ENCODE measurements around the gene SPINT1. TPM values are rescaled to one million over a fixed set of nuclear protein-coding genes. Genes with fewer than 3 reads are reported as not detected.
A peak's percentile ranks its signal among the peaks of the same experiment; 100 is the strongest.
"Not testable (repeated sequence)": the region's sequence is repeated elsewhere in the genome, so short reads cannot be mapped to it uniquely, and the experiment has no call there.

Gene SPINT1
- total RNA-seq, 1 experiment from 2014 or later = 19.5 TPM

DNA sequence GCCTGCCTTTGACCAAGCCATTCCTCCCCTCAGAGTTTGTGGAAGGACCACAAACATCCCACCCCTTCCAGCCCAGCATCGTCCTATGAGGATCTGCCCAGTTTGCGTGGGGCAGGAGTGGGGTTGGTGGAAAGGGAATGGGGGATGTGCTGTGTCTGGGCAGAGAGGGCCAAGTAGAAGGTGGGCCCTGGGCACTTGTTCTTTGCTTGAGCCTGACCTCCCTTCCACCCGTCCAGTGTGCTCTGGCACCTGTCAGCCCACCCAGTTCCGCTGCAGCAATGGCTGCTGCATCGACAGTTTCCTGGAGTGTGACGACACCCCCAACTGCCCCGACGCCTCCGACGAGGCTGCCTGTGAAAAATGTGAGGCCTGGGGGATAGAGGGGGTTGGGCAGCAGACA, 10.3 kb downstream of the SPINT1 start:
- in situ Hi-C loops (cut with HindIII; ENCODE audit: low pct_unique_long_range_greater_than_20kb, low sequenced_read_pairs) = no loop called here
- DNase-seq (ENCODE audit: low read depth) = no peak

DNA sequence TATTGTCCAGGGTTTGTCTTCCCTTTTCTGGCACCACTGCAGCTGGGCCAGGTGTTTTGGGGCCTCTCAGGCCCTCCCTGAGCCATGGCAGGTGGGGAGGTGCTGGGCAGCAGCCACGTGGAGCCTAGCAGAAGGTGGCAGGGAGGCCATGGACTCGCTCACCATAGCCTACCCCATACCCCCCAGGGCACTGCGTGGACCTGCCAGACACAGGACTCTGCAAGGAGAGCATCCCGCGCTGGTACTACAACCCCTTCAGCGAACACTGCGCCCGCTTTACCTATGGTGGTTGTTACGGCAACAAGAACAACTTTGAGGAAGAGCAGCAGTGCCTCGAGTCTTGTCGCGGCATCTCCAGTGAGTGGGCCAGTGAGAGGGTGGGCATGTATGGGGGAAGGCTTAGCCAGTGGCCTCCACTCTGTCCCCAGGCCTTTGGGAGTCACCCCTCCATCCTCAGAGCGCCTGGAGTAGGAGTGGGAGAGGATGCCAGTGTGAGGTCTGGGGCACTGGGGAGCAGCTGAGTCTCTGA, 11.9 kb downstream of the SPINT1 start:
- DNase-seq (ENCODE audit: low read depth) = no peak
- in situ Hi-C loops (cut with HindIII; ENCODE audit: low pct_unique_long_range_greater_than_20kb, low sequenced_read_pairs) = no loop called here

DNA sequence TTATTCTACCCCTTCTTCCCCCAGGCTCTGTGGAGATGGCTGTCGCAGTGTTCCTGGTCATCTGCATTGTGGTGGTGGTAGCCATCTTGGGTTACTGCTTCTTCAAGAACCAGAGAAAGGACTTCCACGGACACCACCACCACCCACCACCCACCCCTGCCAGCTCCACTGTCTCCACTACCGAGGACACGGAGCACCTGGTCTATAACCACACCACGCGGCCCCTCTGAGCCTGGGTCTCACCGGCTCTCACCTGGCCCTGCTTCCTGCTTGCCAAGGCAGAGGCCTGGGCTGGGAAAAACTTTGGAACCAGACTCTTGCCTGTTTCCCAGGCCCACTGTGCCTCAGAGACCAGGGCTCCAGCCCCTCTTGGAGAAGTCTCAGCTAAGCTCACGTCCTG, 12.9 kb downstream of the SPINT1 start:
- no peak for DNase-seq (ENCODE audit: low read depth)
- in situ Hi-C loops (cut with HindIII; ENCODE audit: low pct_unique_long_range_greater_than_20kb, low sequenced_read_pairs) = no loop called here

DNA sequence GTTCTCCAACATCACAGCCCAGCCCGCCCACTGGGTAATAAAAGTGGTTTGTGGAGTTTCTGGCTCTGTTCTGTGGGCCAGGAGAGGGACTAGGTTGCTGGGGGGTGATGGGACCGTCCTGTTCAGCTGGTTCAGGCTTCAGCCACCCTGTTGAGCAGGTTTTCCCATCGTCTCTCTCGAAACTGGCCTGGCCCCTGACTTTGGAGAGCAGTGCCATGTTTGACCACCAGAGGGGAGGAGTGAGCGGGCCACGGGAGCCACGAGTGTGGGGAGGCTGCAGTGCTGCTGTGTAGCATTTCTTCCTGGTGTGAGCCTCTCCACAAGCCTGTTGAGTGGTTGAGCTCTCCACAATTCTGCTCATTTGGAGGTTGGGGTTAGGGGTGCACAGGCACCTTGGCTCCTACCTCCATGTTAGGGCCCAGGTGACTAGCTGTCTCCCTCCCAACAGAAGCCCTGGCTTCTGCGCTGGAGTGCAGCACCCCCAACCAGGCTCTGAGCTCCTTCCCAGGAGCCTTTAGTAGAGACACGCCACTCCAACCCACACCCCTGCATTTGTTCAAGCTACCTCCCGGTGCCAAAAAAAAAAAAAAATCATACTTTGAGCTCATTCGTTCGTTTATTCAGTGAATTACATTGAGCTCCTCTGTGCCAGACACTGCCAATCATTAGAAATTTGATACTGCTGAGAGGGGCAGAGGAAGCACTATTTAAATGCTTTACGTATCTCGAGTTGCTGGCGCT, 13.9 kb downstream of the SPINT1 start:
- DNase-seq (ENCODE audit: low read depth) = peak; percentile 57
- in situ Hi-C loops (cut with HindIII; ENCODE audit: low pct_unique_long_range_greater_than_20kb, low sequenced_read_pairs) = no loop called here

DNA sequence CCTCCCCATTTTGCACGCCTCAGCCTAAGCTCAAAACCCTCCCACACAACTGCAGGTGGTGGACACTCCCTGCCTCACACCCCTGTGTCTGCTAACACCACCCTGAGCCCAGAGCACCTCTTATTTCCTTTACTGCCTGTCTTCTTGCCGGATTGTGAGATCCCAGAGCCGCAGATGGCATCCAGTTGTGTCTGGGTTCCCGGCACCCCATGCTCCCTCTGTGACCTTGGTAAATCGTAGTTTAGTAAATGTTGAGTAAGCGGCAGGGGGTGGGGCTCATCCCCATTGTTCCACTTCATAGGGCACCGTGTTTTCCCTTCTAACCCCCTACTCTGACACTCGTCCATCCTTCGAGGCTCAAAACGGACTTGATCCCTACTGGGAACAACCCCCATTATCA, 14.9 kb downstream of the SPINT1 start:
- DNase-seq (ENCODE audit: low read depth) = no peak
- in situ Hi-C loops (cut with HindIII; ENCODE audit: low pct_unique_long_range_greater_than_20kb, low sequenced_read_pairs) = no loop called here

DNA sequence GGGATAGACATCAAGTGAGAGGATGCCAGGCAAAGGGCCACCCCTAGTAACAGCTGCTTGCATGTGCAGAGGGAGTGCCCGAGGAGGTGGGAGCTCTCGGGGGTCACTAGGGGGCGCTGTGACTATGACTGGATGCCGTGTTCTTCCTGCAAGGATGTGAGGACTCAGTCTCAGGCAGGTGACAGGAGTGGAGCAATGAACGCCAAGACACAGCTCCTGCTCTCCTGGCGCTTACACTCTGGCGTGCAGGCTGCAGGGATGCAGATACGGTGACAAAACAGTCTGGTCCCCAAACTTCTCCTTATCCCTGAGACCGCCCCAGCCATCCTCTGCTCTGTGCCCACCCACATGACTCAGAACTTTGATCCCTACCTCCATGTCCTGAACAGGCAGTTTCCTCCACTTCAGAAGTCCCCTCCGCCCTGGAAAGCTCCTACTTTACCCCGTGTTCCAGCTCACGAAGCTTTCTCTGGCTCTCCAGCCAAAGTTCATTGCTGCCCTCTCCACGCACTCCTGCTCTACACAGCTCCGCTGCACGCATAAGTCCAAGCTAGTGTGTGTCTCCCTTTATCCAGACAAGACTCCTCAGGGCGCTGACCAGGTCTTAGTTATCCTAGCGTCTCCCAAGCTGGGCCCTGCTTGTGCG, 15.5 kb downstream of the SPINT1 start:
- in situ Hi-C loops (cut with HindIII; ENCODE audit: low pct_unique_long_range_greater_than_20kb, low sequenced_read_pairs) = no loop called here
- peak; percentile 65 for DNase-seq (ENCODE audit: low read depth)

DNA sequence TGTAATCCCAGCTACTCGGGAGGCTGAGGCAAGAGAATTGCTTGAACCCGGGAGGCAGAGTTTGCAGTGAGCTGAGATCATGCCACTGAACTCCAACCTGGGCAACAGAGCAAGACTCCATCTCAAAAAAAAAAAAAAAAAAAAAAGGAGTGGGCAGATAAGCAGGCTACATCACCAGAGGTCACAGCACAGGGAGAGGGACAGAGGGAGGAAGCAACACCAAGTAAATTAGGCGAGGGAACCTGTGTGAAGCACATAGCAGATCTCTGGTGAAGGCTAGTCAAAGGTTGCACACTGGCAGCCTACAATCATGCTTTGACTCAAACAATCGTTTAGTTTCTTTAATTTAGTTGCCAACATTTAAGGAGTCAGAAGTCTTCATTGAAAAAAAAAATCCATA, 17.3 kb downstream of the SPINT1 start:
- in situ Hi-C loops (cut with HindIII; ENCODE audit: low pct_unique_long_range_greater_than_20kb, low sequenced_read_pairs); DNase-seq (ENCODE audit: low read depth): not testable (repeated sequence)

DNA sequence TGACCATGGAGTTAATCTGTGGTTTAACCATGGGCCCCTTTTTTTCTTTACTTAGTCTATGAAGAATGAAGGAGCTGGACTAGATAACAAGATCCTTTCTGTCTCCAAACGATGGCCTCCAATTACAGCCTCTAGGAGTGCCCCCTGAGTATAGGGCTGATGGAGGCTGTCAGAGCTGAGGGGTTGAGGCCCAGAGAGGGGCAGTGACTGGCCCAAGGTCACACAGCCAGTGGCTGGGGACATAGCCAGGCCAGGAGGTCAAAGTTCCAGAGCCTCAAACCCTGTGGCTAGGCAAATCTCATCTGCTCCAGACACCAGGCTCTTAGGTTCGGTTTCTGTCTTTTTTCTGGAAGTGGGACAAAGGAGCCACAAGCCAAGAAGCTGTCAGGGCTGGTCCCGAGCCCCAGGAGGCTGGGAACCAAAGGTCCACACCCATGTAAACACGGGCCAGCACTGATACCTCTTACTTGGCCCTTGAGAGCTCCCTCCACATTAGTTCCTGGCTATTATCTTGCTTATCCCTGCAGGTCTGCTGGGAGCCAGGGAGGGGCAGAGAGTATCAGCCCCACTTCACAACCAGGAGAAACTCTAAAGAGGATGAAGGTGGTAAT, 19.9 kb downstream of the SPINT1 start:
- in situ Hi-C loops (cut with HindIII; ENCODE audit: low pct_unique_long_range_greater_than_20kb, low sequenced_read_pairs) = no loop called here
- no peak for DNase-seq (ENCODE audit: low read depth)

DNA sequence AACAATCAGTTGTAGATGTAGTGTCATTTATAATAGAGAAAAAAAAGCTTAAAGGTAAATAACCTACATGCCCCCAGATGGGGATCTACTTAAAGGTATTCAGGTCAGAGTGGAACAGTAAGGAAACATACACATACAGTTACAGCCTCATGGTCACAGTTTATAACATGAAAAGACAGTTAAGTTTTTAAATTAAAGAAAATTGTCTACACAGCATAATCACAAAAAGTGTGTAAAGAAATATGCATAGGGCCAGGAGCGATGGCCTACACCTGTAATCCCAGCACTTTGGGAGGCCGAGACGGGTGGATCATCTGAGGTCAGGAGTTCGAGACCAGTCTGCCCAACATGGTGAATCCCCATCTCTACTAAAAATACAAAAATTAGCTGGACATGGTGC, 23.4 kb downstream of the SPINT1 start:
- in situ Hi-C loops (cut with HindIII; ENCODE audit: low pct_unique_long_range_greater_than_20kb, low sequenced_read_pairs) = no loop called here
- DNase-seq (ENCODE audit: low read depth) = no peak

DNA sequence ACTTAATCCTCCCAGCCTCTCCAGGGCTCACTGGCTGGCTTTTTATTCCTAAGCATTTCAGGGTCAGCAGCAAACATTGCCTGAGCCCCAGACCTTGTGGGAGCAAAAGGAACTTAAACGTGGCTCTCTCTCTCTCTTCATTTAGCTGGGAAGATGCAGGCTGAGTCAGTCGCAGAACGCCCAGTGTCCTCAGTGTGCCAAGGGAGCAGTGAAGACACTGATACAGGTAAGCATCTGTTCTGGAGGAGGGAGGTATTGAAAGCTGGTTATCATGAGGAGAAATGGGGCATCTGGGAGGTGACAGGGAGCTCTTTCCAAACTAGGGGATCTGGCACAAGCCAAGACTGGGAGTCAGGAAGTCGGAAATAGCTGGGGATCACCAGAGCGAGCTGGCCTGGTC, 25.8 kb downstream of the SPINT1 start:
- DNase-seq (ENCODE audit: low read depth) = no peak
- in situ Hi-C loops (cut with HindIII; ENCODE audit: low pct_unique_long_range_greater_than_20kb, low sequenced_read_pairs) = no loop called here

DNA sequence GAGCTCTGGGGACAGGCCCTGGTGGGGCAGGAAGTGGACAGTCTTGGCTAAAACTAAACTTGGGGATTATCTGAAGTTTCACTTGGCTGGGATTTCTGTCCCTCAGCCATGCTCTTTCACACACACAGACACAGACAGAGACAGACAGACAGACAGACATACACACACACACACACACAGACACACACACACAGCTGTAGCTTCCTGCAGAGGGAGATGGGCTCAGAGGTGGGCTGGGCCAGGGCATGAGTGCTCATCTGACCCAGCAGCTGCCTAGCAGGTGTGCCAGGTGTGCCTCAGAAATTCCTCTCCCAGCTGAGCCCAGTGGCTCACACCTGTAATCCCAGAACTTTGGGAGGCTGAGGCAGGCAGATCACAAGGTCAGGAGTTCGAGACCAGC, 26.9 kb downstream of the SPINT1 start:
- no peak for DNase-seq (ENCODE audit: low read depth)

DNA sequence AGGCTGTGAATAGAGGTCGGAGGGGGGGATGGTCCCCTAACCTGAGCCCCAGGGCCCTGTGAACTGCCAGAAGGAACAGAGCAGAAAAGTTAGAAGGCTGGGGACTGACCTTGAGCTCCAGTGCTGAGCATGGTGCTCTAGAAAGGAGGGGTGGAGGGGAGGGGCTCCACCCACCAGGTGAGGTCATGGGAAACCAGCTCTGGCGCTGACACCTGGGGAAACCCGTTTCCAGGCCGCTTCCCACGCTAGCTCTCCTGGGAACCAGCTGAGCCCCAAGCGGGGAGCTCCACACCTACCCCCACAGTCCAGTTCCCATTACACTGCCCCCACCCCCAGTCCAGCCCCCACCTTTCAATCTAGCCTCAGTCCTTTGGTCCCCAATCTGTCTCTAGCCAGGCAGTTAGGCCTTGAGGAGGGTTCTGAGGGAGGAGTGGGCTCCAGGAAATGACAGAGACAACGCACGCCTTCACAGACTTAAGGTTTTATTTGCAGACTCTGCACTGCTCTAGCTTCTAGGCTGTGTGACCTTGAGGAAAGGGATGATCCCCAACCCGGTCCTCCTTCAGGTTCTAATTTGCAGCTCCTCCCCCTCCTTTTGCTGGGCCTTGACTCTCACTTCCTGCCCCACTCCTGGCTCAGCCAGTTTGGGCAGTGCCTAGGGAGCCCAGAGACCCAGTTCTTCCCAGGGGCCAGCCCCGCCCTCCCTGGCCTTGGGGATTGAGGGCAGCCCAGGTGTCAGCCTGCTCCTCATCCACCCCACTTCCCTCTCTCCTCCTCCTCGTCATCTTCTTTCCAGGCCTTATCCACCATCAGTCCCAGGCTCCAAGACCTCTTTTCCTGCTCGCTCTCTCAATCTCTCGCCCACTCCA, 28.1 kb downstream of the SPINT1 start:
- DNase-seq (ENCODE audit: low read depth) = no peak

More for the DNA sequence above, 26.9 kb downstream of the SPINT1 start:
- in situ Hi-C loops (cut with HindIII; ENCODE audit: low pct_unique_long_range_greater_than_20kb, low sequenced_read_pairs) = no loop called here

DNA sequence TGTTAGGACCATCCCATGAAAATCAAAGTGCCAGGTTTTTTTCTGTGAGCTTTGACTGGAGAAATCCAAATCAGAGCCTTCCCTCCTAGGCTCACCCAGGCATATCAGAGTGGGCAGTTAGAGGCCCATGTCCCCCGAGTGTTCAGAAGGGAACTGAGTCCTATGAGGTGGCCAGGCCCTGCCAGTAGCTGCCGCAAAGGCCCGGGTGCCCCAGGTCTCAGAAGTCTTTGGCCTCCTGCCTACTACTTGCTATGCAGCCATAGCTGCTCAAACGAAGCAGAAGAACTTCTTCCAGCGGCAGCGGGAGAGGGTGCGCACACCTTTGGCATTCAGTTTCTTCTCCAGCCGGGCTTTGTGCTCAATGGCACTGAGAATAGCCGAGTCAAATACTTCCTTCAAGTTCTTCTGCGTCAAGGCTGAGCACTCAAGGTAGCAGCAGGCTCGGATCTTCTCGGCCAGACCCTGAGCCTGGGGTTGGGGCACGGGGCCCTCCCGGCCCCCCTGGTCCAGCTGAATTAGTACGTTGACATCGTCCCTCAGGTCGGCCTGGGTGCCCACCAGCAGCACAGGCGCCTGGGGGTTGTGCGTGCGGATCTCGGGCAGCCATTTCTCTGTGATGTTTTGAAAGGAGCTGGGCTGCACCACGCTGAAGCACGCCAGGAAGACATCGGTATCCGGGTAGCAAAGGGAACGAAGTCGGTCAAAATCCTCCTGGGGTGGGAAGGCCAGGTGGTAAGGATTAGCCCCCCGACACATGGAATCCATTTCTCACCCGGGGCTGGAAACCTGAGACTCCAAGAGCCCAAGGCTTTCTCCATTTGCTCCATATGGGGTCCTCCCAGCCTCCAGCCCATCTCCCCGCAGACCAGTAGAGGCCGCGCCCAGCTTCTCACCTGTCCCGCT, 29.2 kb downstream of the SPINT1 start:
- no peak for DNase-seq (ENCODE audit: low read depth)
- in situ Hi-C loops (cut with HindIII; ENCODE audit: low pct_unique_long_range_greater_than_20kb, low sequenced_read_pairs) = no loop called here

More for the DNA sequence above, 28.1 kb downstream of the SPINT1 start:
- in situ Hi-C loops (cut with HindIII; ENCODE audit: low pct_unique_long_range_greater_than_20kb, low sequenced_read_pairs) = no loop called here

DNA sequence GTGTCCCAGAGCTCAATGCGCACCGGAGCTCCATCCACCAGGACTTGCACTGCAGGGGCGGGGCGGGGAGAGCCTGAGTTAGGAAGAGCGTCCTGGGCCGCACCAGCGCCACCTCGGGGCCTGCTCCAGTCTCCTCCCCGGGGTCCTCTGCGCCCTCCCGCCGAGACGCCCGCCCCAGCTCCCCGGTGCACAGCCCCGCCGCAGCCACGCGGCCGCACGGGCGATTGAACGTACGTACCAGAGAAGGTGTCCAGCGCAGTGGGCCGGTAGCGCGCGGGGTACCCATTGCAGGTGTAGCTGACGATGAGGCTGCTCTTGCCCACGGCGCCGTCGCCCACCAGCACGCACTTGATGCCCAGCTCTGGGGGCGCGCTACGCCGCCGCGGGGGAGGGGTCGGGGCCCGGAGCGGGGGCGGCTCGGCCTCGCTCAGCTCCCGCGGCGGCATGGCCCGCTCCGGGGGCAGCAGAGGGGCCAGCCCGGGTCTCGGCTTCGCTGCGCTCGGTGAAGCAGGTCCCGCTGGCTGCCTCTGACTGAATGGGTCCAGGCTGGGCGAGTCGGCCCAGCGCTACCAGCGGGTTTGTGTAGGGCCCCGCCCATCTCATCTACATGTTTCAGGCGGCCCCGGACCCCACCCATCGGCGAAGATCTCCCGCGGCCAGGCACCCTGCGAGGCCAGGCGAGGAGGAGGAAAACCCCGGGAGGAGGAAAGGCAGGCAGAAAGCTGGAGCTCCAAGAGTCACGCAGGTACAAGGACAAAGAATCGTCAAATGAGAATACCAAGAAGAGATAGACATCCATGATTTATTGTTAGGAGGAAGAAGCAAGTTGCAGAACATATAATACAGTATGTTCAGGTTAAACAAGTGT, 30.1 kb downstream of the SPINT1 start, which contains the start of gene RHOV:
RHOV (minus strand) TSS at position 541 of the 868 bp plus-strand sequence; CDS start at position 446, 95 bp downstream.
- DNase-seq (ENCODE audit: low read depth) = peak; percentile 63
- in situ Hi-C loops (cut with HindIII; ENCODE audit: low pct_unique_long_range_greater_than_20kb, low sequenced_read_pairs) = no loop called here

DNA sequence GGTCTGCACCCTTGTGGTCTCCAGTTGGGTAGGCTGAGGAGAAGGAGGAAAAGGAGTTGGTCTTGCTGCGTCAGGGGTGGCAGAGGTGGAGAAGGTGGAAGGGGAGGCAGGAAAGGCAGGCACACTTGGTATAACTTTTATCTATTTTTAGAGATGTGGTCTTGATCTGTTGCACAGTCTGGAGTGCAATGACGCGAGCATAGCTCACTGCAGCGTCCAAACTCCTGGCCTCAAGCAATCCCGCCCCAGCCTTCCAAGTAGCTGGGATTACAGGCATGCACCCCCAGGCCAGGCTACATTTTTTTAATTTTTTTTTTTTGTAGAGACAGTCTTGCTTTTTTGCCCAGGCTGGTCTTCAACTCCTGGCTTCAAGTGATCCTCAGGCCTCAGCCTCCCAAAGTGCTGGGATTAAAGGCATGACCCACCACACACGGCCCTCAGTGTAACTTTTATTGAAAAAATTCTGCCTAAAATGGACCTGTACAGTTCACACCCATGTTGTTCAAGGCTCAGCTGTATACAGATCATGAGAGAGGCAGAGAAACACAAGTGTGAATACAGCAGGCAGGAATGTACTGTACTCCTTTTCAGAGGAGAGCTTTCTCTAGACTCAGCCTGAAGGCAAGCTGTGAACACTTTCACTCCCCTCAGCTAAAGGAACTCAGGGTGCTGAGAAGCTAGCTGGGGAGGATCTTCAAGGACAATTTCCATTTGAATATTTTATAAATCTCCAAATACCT, 32.3 kb downstream of the SPINT1 start:
- DNase-seq (ENCODE audit: low read depth) = no peak
- in situ Hi-C loops (cut with HindIII; ENCODE audit: low pct_unique_long_range_greater_than_20kb, low sequenced_read_pairs) = no loop called here

DNA sequence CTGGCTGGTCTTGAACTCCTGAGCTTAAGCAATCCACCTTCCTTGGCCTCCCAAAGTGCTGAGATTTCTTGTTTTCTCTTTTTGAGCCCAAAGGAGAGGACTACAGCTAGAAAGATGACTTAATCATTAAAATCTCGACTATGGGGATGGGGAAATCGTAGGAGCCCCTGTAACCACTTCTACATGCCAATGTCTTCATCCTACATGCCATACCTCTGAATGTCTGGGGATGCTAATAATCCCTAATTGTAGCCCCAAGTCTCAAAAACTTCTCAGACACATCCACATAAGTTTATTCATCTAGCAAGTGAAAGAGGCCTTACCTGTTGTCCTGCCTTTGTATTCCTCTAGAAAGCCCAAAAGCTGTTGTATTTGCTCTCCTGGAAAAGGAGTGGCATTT, 33.8 kb downstream of the SPINT1 start:
- DNase-seq (ENCODE audit: low read depth) = no peak
- in situ Hi-C loops (cut with HindIII; ENCODE audit: low pct_unique_long_range_greater_than_20kb, low sequenced_read_pairs) = no loop called here

Measured in Caki2 (cell line).